HG03095 (cell line): ENCODE results near the gene ALDH16A1.

Experiments
- ATAC-seq: cut with Tn5 transposase; IDR thresholded peaks from one replicate; pipeline ENCODE4 v1.9.1; 2021; ENCODE audit warnings: moderate library complexity; ENCODE audit not compliant: unreplicated experiment

The ALDH16A1 gene

DNA sequence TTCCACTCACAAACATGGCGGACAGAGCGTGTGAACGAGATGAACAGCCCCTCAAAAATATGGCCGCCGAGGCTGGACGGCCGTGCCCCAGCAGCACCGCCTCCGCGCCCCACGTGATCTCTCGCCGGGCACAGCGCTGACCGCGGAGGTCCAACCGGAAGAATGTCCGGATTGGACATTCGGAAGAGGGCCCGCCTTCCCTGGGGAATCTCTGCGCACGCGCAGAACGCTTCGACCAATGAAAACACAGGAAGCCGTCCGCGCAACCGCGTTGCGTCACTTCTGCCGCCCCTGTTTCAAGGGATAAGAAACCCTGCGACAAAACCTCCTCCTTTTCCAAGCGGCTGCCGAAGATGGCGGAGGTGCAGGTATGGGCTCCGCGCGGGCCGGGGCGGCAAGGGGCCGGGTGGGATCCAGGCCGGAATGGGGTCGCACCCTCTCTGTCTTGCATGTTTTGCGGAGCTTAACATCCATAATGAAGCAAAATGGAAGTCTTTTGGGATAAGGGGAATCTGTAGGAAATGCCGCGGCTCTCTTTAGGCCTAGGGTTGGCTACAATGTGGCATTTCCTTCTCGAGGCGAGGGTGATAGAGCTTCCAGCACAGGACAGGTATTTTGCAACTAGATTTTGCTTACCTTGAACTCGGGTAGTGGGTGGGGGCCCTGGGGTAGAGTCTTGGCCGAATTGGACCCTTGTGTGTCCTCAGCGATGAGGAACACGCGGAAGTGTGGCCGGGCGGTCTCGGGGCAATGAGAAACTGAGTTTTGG, 34.4 kb downstream of the ALDH16A1 start, which contains the start of gene RPL13A:
TSS of gene RPL13A (plus strand) at position 332 of the 769 bp plus-strand sequence. CDS start at position 354, 22 bp downstream.
- peak; percentile 80 for ATAC-seq

DNA sequence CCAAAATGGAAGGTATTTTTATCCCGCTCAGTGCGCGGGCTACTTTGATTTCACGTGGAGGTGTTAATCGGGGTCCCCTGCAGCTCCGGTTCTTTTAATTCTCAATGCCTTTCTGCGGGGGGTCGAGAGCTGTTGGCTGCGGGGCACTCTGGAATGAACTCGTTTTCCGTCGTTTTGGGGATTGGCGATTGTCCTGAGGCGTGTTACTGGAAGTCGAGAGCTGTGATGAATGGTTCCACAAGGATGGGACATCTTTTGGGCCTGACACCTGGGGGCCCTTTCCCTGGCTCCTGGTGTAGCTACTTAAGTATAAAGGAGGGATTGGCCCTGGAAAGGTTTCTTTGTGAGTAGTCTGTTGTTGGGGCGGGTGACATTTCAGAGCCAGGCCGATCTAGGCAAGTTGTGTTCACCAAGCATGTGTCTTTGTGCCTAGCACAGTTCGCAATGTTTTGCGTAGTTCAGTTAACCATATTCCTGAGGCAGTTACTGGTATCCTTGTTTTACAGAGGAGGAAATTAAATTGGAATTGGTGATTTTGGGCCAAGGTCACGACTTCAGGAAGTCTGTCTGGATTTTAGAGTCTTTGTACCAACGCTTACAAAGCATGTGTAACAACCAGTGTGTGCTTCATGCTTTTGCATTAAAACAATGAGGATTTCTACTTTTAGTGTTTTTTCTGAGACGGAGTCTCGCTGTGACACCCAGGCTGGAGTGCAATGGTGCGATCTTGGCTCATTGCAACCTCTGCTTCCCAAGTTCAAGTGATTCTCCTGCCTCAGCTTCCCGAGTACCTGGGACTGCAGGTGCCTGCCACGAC, 35.2 kb downstream of the ALDH16A1 start:
- no peak for ATAC-seq

DNA sequence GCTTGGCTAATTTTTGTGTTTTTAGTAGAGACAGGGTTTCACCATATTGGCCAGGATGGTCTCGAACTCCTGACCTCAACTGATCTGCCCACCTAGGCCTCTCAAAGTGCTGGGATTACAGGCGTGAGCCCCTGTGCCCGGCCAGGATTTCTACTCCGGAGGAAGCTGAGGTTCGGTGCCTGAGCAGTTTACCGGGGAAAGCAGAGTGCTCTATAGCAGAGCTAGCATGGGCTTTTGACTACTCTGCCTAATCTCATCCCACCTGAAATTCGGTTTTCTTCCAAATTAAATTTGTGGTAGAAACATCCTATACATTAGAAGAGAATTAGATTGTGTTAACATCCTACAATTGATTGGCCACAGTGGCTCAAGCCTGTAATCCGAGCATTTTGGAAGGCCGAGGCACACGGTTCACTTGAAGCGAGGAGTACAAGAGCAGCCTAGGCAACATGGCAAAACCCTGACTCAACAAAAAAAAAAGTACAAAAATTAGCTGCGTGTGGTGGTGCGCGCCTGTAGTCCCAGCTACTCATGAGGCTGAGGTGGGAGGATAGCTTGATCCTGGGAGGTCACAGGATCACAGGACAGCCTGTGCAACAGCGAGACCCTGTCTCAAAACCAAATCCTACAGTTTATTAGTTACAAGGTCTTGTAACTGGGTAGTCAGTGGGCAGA, 36.0 kb downstream of the ALDH16A1 start:
- ATAC-seq: no peak

DNA sequence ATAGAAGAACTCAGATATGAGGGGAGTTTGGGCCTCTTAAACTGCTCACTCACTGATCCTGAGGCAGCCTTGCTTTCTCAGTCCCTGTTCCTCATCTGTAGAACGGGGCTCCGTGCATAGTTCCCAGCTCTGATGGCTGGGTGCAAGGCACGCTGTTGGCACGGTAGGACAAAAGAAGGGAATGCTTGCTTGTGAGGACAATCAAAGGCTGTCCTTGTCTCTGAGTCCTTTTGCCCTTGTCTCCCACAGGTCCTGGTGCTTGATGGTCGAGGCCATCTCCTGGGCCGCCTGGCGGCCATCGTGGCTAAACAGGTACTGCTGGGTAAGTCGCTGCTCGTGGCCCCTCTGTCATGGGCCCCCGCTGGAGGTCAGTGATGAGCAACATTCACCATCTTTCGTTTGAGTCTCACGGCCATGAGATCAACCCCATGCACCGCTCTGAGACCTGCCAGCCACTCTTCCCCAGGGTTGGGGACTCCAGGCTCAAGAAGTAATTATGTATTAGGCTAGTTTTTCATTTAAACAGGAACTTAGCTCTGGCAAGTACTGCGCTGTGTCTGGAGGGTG, 36.7 kb downstream of the ALDH16A1 start:
- no peak for ATAC-seq

DNA sequence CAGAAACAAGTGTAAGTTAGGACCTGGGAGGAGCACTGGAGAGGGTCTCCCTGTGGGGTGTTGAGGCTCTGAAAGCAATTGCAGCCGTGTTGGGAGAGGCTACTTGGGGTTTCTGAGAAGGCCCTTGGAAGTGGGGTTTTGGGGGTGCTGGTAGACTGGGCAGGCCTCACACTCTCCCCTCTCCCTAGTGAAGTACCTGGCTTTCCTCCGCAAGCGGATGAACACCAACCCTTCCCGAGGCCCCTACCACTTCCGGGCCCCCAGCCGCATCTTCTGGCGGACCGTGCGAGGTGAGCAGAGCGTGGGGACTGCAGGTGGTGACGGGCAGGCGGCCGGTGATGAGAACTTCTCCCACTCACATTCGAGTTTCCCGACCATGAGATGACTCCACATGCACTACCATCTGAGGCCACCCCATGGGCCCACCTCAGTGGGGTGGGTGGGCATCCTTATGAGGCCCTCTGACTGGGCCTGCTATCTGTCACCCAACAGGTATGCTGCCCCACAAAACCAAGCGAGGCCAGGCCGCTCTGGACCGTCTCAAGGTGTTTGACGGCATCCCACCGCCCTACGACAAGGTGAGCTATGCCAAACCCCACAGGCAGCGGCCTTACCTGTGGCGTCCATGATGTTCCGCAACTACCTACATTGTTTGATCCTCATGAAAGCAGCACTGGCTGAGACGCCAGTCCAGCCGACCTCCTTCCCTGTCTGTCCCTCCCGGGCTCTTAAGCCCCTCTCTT, 37.4 kb downstream of the ALDH16A1 start:
- ATAC-seq: no peak

DNA sequence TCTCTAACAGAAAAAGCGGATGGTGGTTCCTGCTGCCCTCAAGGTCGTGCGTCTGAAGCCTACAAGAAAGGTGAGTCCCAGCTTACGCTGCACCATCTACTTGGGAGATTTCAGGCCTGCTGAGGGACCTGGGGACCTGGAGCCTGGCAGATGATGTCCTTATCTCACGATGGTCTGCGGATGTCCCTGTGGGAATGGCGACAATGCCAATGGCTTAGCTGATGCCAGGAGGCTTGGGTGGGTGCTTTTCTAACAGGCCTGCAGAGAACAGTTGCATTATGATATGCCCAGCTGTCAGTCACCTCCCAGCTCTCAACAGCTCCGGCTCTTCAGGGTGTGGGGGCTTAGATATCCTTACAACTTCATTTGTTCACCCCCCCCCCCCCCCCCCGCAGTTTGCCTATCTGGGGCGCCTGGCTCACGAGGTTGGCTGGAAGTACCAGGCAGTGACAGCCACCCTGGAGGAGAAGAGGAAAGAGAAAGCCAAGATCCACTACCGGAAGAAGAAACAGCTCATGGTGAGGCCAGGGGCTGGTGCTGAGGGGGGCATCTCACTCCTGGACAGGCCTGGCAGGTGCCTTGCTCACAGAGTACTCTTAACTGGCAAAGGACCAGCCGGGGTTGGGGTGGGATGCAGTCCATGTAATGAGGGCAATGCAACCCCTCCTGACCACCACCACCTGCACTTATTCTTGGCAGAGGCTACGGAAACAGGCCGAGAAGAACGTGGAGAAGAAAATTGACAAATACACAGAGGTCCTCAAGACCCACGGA, 38.2 kb downstream of the ALDH16A1 start:
- no peak for ATAC-seq

DNA sequence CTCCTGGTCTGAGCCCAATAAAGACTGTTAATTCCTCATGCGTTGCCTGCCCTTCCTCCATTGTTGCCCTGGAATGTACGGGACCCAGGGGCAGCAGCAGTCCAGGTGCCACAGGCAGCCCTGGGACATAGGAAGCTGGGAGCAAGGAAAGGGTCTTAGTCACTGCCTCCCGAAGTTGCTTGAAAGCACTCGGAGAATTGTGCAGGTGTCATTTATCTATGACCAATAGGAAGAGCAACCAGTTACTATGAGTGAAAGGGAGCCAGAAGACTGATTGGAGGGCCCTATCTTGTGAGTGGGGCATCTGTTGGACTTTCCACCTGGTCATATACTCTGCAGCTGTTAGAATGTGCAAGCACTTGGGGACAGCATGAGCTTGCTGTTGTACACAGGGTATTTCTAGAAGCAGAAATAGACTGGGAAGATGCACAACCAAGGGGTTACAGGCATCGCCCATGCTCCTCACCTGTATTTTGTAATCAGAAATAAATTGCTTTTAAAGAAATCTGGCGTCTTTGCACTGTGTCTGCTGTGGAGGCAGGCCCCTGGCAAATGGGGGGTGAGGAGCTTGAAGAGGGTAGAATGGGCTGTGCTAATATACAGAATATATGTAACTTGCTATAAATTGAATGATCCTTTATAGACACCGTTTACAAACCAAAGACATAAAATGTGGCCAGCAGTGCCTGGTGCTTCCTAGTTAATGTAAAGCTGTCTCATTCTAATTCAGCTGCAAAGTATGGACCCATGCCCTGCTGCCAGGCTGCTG, 39.0 kb downstream of the ALDH16A1 start:
- no peak for ATAC-seq

DNA sequence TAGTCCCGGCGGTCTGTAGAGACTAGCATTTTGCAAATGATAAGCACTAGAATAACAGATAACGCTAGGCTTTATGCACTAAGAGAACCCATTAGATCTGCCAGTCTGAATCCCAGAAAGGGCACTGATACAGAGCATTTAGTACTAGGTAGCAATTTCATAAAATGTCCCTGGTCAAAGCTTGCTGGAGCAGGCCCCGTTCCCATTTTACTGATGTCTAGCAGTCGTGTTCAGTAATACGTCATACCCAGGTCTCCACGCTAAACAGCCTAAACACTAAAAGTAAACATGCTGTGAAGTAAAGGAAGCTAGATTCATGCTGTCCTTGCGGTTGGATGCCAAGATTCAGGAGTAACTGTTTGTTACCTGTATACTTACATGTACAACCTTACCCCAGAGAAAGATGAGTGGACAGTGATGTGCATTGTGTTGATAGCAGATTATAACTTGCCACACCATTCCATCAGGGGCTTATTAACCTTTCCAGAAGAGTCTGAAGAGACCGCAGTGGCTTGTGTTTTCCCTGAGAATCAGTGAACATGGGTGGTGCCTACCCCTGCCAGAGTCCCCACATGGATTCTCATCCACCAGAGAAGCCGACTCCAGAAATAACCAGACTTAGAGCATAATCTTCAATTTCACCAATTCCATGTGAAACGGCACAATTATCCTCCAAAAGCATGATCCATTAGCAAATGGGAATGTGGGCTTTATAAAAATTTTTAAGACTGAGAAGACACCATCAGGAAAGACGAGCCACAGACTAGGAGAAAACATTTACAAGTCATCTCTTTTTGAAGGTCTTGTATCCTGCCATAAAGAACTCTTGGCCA, 39.8 kb downstream of the ALDH16A1 start:
- ATAC-seq: no peak

DNA sequence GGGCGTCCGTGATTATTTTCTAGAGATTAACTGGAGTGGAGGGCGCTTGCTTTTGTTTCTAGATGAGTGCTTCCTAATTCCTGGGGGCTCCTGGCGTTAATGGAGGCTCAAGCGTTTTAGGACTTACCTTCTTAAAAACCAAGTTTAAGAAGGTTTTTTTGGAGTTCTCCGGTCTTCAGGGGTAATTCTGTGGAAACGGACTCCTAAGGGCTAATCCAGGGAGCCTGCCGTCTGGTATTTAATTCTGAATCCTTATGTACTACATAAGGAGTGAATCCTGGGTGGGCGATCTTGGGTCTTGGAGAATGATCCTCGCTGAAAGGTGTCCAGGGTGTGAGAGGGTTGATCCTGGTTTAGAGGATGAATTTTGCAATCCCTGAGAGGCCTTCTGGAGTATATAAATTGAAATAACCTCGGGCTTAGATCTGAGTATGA, 43.6 kb downstream of the ALDH16A1 start:
- ATAC-seq: no peak

DNA sequence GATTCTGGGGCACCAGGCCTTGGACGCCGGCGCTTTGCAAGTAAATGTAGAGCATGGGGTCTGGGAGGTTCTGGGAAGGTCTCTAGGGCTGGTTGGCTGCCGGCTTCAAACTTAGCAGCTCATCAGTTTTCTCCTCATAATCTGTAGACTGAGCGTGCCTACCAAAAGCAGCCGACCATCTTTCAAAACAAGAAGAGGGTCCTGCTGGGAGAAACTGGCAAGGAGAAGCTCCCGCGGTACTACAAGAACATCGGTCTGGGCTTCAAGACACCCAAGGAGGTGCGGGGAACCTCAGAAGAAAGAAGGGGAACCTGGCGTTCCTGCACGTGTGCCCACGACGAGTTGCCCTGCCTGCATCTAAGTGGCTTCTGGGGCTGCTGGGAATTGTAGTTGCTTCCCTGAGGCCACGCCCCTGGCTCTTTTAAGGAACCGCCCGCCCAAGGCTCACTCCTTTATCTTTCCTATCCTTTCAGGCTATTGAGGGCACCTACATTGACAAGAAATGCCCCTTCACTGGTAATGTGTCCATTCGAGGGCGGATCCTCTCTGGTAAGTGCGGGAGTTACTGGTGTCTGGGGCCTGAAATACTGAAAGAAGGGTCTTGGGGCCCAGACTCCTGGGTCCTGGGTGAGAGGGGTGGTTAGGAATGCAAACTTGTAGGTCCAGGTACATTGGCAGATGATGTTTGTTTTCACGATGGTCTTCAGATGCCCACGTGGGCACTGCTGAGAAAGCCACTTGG, 44.2 kb downstream of the ALDH16A1 start:
- no peak for ATAC-seq

DNA sequence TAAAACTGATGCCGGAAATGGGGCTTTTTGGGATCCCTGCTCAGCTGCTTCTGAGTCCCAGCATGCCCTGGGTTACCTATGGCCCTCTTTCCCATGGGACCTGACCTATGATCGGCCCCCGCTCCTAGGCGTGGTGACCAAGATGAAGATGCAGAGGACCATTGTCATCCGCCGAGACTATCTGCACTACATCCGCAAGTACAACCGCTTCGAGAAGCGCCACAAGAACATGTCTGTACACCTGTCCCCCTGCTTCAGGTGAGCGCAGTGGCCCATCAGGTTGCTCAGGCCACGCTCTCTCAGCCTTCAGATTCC, 44.7 kb downstream of the ALDH16A1 start:
- no peak for ATAC-seq

DNA sequence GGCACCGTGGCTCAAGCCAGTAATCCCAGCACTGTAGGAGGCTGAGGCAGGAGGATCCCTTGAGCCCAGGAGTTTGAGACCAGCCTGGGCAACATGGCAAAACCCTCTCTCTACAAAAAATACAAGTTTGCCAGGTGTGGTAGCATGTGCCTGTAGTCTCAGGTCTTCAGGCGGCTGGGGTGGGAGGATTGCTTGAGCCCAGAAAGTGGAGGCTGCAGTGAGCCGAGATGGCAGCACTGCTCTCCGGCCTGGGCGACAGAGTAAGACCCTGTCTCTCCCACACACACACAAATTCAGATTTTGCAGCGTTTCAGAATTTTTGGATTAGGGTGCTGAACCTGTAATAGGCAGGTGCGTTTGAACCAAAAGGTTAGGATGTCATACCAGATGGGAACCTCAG, 45.5 kb downstream of the ALDH16A1 start:
- ATAC-seq: no peak

DNA sequence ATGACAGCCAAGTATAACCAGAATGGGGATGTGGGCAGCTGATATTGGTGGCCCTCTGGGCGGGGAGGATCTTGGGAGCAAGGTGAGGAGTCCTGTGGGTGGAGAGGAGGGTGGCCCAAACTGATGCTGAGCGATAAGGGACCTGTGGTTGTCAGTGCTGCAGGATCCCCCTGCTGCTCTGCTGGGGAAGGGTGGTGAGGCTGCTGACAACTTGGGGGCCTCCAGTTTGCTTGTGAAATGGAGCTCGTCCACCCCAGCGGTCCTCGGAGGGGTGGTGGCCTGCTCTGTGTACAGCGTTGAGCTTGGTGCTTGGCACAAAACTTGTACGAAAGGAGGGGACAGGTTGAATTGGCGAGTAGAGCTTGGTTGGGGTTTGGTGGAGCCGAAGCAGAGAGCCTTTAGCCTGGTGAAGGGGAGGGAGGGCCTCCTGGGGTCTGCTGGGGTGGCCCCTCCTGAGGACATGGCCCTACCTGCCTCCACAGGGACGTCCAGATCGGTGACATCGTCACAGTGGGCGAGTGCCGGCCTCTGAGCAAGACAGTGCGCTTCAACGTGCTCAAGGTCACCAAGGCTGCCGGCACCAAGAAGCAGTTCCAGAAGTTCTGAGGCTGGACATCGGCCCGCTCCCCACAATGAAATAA, 46.1 kb downstream of the ALDH16A1 start:
- ATAC-seq: no peak

DNA sequence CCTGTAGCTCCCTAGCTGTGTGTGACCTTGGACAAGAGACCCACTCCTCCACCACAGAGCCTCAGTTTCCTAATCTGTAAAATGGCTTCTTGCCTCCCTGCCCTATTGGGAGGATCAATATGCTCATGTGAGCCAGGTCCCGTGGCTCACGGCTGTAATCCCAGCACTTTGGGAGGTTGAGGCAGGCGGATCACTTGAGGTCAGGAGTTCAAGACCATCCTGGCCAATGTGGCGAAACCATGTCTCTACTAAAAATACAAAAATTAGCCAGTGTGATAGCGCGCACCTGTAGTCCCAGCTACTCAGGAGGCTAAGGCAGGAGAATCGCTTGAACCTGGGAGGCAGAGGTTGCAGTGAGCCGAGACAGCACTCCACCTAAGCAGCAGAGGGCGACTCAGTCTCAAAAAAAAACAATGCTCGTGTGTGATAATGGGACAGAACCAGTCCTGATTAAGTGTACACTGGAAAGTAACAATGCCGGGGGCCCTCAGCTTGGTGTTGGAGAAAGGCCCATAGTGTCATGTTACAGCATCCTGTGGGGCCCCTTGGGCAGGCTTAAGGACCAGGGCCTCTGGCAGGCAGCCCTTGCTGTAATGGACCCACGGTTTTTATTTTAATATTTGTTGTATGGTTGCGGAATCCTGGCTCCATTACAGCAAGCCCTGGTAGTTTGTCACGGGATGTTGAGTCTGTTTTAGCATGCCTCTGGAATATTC, 50.0 kb downstream of the ALDH16A1 start:
- ATAC-seq: no peak

DNA sequence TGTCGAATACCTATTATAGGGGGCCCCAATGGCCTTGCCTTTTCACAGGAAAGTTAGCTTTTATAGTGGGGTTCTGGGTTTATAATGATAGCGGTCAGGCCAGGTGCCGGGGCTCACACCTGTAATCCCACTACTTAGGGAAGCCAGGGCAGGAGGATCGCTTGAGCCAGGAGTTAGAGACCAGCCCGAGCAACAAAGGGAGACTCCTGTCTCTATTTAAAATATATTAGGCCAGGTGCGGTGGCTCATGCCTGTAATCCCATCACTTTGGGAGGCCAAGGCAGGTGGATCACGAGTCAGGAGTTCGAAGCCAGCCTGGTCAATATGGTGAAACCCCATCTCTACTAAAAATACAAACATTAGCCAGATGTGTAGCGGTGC, 50.5 kb downstream of the ALDH16A1 start:
- no peak for ATAC-seq

DNA sequence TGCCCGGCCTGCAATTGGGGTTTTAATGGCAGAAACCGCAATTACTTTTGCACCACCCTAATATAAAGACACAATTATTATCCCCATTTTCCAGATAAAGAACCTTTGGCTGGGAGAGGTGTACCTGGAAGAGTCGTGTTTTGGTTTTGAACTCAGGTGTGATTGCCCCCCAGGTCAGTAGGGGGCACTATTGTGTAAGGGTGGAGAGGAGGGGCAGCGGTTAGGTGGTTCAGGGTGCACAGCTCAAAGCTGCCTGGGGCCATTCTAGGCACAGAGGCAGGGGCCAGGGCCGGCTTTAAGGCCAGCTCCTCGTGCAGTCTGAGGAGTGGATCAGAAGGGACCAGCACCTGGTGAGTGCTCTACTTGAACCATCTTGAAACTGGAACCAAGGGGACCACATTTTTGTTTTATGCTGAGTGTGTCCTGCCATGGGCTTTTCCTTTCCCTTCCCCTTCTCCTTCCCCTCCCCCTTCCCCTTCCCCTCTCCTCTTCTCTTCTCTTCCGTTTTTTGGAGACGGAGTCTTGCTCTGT, 53.6 kb downstream of the ALDH16A1 start:
- ATAC-seq: no peak
